HG03280 (cell line): ENCODE measurements around the gene PTPRA.
"Not testable (repeated sequence)": the region's sequence is repeated elsewhere in the genome, so short reads cannot be mapped to it uniquely, and the experiment has no call there.

Source experiments
- ATAC-seq: cut with Tn5 transposase; IDR thresholded peaks from one replicate; pipeline ENCODE4 v1.9.1; 2021; ENCODE audit warnings: mild to moderate bottlenecking, moderate library complexity; ENCODE audit not compliant: unreplicated experiment

PTPRA gene

DNA sequence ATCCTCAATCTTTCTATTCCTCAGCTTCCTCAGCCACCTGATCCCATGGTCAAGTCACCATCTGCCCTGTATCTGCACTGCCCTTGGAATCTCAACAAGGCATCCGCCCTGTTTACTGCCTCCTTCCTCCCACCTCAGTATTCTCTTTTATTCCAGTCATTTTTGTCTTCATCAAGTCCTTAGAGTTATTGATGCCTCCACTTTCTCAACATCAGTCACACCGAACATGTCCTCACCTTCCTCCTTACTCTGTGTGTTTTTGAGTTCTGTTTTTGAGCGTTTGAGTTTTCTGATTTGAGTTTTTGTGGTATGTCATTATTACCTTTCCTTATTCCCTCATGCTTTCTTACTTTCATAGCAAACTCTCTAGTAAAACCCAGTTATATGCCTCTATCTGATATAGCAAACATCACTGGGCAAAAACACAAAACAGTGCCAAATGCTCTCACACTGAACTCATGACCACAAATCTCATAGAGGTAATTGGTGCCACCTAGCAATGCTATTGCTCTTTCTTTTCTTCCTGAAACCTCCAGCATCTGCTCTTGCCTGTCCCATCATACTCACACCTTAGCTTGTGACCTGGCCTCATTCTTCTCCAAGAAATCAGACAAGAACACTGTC lies 158.4 kb downstream of the PTPRA start:
- no peak for ATAC-seq

DNA sequence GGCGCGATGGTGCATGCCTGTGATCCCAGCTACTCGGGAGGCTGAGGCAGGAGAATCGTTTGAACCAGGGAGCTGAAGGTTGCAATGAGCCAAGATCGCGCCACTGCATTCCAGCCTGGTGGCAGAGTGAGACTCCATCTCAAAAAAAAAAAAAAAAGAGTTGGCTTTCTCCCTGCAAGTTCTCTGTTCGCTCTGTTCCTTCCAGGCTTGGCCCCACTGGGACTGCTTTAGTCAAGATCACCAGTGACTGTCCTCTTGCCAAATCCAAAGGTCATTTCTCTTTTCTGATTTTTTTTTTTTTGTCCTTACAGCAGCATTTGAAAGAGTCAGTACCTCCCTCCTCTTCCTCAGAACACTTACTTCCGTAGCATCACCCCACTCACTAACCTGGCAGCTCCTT lies 159.3 kb downstream of the PTPRA start:
- ATAC-seq = no peak

DNA sequence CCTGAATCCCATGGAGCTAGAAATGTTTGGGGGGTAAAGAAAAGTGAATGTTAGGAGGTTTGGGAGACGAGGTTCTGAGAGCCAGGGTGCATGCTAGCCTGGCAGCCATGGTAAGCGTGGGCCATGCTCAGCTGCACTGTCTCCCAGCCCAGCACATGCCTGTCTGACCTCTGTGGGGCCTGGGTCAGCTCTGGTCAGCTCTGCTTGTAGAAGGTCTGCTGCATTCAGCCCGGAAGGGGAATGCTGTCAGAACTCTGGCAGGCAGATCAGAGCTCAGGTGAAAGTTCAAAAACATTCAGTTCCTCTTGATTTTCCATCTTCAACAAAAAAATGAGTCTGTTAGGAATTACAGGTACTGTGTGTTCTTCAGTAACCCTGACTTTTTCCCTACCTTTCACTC lies 164.4 kb downstream of the PTPRA start:
- no peak for ATAC-seq

DNA sequence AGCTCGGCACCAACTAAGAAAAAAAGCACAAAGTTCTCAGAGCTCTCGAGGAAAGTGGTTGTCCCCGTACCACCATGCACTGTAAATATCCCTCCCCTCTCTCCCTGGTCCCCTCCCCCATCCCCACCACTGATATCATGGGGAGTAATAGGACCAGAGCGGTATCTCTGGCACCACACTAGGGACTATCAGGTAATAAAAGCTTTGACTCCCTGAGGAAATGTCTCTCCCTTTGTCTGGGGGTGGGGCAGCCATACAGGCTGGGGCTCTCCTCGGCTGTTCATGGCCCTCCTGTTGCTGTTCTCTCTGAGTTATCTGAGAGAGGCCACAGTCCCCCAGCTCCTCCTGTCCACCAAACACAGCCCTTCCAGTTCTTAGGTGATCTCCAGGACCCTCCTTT lies 165.2 kb downstream of the PTPRA start:
- ATAC-seq = no peak

DNA sequence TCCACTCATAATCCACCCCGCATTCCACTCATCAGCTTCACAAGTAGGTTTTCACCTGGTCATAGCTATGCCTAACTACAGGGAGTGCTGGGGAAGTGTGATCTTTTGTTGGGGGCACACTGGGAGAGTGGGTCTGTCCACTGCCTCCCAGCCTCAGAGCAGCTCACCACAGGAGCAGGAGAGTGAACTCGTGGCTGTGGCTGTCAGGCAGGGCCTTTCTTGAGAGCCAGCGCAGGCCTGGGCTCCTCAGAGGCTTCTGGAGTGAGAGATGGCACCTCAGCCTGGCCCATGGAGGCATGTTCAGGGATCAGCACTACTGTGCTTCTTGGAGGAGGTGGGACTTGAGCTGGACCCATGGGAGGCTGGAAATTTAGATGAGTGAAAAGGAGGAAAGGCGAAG lies 166.1 kb downstream of the PTPRA start:
- ATAC-seq = no peak

DNA sequence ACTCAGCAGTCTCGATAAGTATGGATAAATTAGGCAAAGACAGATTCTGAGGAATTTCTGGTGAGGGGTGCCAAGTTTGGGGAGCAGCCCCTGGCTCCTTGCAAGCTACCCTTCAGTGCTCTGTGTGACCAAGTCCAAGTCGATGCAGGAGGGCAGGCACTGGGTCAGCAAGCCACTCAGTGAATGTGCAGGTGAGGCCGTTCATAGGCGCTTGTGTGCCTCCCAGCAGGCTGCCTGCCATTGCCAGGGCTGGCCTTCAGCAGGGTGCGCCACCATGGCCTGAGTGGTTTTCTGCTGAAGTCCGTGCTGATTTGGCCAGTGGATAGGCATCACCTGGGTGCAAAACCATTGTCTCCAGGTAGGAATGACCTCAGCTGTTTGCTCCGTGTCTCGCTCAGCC lies 166.8 kb downstream of the PTPRA start:
- ATAC-seq = no peak

DNA sequence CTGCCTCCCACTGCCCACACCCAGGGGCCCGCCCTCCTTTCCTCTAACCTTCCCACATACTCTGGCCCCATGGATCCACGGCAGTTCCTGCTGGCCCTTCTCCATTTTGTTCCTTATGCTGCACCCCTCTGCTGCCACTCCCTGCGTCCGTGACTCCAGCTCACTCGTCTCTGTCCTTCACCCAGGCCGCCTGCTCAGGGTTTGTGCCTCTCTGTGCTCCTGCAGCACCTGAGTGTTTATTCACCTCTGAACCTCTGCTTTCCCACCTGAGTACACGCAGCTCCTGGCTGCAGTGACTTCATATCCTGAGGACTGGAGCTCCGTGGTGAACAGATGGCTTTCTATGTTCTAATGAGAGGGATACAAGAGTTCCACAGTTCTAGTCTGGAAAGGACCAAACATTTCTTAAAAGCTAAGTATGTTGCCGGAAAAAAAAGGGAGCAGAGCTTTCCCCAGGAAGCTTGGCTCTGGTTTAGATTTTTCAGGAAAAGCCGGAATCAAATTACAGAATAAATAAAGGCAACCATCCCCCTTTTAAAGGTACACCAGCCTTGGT lies 168.7 kb downstream of the PTPRA start:
- no peak for ATAC-seq

DNA sequence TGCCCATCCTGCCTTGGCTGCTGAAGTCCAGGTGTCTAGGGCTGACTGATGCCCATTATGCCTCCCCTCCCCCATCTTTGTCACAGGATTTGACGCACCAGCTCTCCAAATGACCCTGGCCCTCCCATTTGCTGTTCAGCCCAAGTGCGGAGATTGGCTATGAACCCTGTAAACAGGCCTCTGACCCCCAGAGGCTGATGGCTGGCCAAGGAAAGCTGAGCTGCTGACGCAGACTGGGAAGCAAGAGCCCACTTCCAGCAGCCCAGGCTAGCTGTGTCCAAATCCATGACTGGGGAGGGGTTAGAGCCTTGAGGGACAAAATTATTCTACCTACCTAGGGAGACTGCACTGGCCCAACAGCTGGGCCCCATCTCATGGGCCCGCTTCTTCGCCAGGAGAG lies 169.3 kb downstream of the PTPRA start:
- ATAC-seq = no peak

DNA sequence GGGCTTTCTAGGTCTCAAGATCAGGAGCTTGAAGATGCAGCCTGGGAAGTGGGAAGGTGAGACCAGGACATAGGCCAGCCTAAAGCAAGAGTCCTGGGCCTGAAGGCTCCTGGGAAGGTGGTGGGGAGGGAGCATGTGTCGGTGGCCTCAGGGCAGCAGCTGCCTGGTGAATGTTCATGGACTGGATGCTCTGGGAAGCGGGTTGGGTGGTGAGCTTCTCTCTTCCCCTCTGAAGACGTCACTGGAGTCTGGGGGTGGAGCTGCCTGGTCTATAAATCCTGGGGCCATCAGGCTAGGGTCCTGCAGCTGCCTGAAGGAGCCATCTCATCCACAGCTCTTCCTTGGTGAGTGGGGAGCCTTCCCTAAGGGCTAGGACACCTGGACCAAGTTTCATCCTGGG lies 170.0 kb downstream of the PTPRA start, which contains the start of gene GNRH2:
Gene GNRH2 (plus strand): TSS at position 301 of the 400 bp plus-strand sequence. CDS start 793 bp downstream, outside the sequence.
- ATAC-seq = no peak

DNA sequence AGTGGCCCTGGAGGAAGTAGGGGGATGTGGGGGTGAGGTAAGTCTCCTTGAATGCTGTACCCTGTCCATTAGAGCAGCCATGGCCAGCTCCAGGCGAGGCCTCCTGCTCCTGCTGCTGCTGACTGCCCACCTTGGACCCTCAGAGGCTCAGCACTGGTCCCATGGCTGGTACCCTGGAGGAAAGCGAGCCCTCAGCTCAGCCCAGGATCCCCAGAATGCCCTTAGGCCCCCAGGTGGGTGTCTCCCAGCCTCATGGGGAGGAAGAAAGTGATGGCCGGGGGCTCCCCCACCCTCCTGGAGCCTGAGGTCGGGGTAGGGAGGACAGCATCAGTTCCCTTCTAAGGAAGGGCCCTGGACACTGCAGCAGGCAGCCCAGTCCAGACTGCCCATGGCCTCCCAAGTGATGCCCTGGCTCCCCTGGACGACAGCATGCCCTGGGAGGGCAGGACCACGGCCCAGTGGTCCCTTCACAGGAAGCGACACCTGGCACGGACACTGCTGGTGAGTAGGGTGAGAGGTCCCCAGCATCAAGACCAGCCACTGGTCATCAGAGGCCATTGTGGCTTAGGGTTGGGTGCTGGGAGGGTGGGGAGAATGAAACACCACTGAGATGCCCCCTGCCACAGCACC lies 171.2 kb downstream of the PTPRA start:
- ATAC-seq = no peak

DNA sequence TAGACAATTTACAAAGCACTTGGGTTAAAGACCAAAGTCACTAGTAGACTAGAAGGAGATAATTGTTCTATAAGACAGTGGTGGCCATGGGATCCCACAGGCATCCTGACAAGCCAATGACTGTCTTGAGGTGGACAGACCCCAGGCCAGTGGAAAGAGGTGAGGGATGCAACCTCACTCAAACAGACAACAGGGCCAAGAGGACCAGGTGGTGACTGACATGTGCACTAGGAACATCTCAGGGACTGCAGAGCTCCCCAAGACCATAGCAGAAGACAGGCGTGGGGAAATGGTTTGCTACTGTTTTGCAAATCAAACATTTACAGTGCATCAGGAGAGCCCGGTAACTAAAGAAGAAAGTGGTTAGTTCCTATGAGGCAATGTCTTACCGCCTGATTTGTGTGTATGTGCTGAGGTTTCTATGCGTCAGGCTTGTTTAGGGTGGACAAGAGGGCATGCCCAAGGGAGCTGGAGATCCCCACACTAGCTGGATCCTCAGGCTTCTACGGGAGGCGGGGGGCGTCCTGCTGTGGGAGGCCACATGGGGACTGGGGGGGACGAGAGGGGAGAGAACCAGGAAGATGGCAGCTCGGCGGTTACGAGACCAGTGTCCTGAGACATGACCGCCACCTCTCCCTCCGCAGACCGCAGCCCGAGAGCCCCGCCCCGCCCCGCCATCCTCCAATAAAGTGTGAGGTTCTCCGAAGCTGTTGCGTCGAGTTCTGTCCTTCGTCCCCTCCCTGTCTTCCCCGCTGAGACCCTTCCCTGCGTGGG lies 171.9 kb downstream of the PTPRA start:
- peak; percentile 41 for ATAC-seq

DNA sequence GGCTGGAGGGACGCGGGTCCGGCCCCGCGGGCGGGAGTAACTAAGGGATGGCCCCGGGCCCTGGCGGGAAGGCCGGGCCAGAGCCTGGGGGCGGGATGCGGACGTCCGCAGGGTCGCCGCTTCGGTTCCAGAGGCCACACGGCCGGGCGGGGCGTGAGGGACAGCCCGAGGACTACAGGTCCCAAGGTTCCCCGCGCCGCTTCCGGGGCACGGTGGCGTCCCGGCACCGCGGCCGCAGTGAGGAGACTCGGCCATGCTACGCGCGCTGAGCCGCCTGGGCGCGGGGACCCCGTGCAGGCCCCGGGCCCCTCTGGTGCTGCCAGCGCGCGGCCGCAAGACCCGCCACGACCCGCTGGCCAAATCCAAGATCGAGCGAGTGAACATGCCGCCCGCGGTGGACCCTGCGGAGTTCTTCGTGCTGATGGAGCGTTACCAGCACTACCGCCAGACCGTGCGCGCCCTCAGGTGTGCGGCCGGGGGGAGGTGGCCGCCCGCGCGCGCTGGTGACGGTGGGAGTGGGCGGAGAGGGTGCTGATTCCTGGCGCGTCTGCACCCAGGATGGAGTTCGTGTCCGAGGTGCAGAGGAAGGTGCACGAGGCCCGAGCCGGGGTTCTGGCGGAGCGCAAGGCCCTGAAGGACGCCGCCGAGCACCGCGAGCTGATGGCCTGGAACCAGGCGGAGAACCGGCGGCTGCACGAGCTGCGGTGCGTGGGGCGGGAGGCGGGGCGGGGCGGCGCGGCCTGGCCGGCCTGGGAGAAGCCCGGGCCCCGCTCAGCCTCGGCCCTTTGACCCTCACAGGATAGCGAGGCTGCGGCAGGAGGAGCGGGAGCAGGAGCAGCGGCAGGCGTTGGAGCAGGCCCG lies 172.8 kb downstream of the PTPRA start, which contains the start of gene MRPS26:
Gene MRPS26 (plus strand): TSS at position 237 of the 861 bp plus-strand sequence. CDS start 17 bp downstream, at position 254.
- ATAC-seq = peak; percentile 90

DNA sequence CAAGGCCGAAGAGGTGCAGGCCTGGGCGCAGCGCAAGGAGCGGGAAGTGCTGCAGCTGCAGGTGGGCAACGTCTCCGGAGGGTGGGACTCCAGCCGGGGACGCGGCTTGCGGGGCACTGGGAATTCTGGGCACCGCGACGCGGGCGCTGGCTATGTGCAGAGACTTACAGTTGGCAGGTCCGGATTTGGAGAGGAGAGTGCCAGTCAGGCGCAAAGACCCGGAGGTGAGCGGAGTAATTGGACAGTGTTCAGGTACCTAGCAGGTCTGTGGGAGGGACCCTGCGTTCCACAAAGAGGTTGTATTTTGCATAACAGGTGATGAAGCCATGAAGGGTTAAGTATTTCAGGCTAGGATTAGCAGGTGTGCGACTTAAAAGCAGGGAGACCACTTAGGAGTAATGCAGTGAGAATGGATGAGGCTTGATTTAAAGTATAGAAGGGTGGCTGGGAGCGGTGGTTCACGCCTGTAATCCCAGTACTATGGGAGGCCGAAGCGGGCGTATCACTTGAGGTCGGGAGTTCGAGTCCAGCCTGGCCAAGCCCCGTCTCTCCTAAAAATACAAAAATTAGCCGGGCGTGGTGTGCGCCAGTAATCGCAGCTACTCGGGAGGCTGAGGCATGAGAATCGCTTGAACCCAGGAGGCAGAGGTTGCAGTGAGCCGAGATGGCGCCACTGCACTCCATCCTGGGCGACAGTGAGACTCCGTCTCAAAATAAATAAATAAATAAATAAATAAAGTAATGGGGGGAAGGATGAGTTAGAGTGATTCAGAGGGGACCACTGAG lies 173.6 kb downstream of the PTPRA start:
- ATAC-seq = peak; percentile 3

DNA sequence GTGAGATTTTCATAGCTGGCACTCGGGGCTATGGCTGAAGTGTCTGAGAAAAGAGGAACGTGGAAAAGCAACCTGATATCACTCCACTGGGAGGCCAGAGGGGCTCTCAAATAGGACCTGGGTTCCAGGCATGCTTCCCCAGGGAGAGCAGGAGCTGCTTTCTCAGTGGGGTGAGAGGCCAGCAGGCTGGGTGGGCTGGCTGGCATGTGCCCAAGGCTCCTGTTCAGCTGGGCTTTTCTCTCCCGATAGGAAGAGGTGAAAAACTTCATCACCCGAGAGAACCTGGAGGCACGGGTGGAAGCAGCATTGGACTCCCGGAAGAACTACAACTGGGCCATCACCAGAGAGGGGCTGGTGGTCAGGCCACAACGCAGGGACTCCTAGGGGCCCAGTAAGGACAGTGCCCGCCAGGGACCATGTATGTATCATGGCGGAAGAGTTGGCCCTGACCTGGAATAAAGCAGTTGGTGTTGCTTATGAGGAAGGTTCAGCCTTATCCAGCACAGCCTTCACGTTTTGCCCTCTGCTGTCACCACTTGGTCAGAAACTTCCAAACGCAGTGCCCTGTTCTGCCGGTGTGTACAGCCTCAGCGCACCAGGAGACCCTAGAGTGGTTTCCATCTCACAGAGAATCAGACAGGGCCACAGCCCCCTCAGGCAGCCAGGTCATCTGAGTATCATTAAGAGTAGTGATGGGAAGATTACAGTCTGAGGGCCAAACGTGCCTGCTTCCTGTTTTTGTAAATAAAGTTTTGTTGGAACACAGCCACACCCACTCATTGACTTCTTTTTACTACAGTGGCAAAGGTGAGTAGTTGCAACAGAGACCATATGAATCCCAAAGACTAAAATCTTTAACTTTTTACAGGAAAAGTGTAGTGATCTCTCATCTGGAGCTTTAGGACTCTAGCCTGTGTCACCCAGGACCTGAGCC lies 174.5 kb downstream of the PTPRA start:
- ATAC-seq = no peak

DNA sequence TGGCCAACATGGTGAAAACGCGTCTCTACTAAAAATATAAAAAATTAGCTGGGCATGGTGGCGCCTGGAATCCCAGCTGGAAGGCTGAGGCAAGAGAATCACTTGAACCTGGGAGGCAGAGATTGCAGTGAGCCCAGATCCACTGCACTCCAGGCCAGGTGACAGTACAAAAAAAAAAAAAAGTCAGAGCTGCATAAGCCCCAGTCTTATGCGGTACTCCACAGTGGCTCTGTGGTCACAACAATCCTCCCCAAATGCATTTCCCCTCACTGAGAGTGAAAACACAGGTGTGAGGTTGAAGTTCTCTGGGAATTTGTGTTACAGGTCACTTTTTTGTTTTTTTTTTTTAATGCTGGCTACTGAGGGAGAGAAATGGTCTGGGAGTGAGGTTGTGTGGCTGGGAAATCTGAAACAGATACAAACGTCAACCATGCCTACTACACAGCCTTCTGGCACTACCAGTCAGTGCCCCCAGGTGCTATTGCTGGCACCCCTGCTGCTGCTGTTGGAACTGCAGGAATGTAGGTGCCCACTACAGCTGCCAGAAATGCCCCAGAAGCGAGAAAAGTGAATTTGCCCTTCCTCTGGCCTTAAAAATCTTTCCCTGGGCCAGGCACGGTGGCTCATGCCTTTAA lies 178.2 kb downstream of the PTPRA start:
- no peak for ATAC-seq

DNA sequence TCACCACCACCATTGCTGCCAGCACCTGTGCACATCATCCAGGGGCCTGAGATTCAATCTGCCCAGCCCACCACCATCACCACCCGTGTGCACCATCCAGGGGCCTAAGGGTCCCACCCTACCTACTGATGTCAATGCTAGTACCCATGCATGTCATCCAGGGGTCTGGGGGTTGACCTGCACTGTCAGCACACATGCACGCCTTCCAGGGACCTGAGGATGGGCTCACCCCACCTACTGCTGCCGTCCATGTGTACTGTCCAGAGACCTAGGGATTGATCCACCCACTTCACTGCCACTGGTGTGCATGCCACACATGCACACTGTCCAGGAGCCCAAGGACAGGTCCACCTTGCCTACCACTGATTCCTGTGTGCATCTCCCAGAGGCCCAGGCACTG lies 186.2 kb downstream of the PTPRA start:
- ATAC-seq = no peak

DNA sequence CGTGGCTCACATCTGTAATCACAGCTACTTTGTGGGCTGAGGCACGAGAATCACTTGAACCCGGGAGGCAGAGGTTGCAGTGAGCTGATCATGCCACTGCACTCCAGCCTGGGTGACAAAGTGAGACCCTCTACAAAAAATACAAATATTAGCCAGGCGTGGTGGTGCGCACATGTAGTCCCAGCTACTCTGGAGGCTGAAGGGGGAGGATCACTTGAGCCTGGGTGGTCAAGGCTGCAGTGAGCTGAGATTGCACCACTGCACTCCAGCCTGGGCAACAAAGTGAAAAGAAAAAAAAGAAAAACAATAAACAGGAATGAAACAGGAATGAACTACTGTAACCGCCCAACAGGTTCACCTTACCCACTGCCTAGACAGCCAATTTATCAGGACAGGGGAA lies 190.8 kb downstream of the PTPRA start:
- not testable (repeated sequence) for ATAC-seq
